HFF-Myc (cell line): ENCODE data around the gene NANS.
"Not testable (repeated sequence)": the region's sequence is repeated elsewhere in the genome, so short reads cannot be mapped to it uniquely, and the experiment has no call there.

Experiments
- DNase-seq: peaks from one replicate; pipeline ENCODE4 v3.0.0-alpha.2; 2011; ENCODE audit warnings: low read depth; ENCODE audit errors: extremely low read depth
- H3K4me3 ChIP-seq: replicated peaks from 2 replicates; pipeline ENCODE4 v1.5.1; 2011; ENCODE audit warnings: low read depth, mild to moderate bottlenecking, control low read depth, low read length
- CTCF ChIP-seq: IDR thresholded peaks from 2 replicates; pipeline ENCODE4 v1.5.1; 2012; ENCODE audit warnings: mild to moderate bottlenecking, low read depth, low read length, control low read depth; ENCODE audit errors: missing control alignments

Gene NANS

GRCh38 chr9:98129451-98129881 is 72.9 kb downstream of the NANS start:
- DNase-seq, result no peak
- no peak for TF ChIP-seq CTCF
- no peak overlapping the region for H3K4me3 ChIP-seq

GRCh38 chr9:98130060-98130459 is 73.5 kb downstream of the NANS start:
- H3K4me3 ChIP-seq, DNase-seq: not testable (repeated sequence)

- no peak for TF ChIP-seq CTCF
- H3K4me3 ChIP-seq, result no peak overlapping the region
- no peak for DNase-seq
These were observed 74.2 kb downstream of the NANS start for GRCh38 chr9:98130576-98131228.

GRCh38 chr9:98132158-98132557 is 75.6 kb downstream of the NANS start:
- TF ChIP-seq CTCF, result no peak
- DNase-seq, result no peak
- no peak overlapping the region for H3K4me3 ChIP-seq
